Mesothelial cell of epicardium (in vitro differentiated cells): ENCODE results near the gene CAPS. TPM values are rescaled to one million over a fixed set of nuclear protein-coding genes. Genes with fewer than 3 reads are reported as not detected.

Source experiments
- DNase-seq, 2 experiments: peaks; one replicate each; pipeline ENCODE4 v3.0.0; 2021; ENCODE audit warnings: low spot score in 2 of 2; ENCODE audit not compliant: unreplicated experiment in 2 of 2
- H3K27ac Mint-ChIP-seq: 2 replicates; pipeline ENCODE4 v1.8.0; 2021; ENCODE audit warnings: mixed read lengths
- H3K27me3 Mint-ChIP-seq: 2 replicates; pipeline ENCODE4 v1.8.0; 2021; ENCODE audit warnings: low read depth, mixed read lengths
- H3K36me3 Mint-ChIP-seq: 2 replicates; pipeline ENCODE4 v1.8.0; 2021; ENCODE audit warnings: mixed read lengths
- H3K4me1 Mint-ChIP-seq: 2 replicates; pipeline ENCODE4 v1.8.0; 2021; ENCODE audit warnings: mixed read lengths
- H3K4me3 Mint-ChIP-seq: 2 replicates; pipeline ENCODE4 v1.8.0; 2021; ENCODE audit warnings: mild to moderate bottlenecking, moderate library complexity, mixed read lengths
- H3K9me3 Mint-ChIP-seq: 2 replicates; pipeline ENCODE4 v1.8.0; 2021; ENCODE audit warnings: mixed read lengths
- total RNA-seq: library from RNA; stranded (reverse); gene quantifications from 3 replicates; pipeline ENCODE4 v1.2.1, GENCODE V29; 2021
- TF ChIP-seq, protein P1 (sequence below): fragments of 200-600 bp; sonication (generic); IDR thresholded peaks from one replicate; pipeline ENCODE4 v1.5.0; 2021; ENCODE audit warnings: antibody characterized with exemption; ENCODE audit not compliant: unreplicated experiment

CAPS gene
- total RNA-seq = 16.2 to 17.2 TPM (median 16.7 TPM) in 3 replicates

DNA sequence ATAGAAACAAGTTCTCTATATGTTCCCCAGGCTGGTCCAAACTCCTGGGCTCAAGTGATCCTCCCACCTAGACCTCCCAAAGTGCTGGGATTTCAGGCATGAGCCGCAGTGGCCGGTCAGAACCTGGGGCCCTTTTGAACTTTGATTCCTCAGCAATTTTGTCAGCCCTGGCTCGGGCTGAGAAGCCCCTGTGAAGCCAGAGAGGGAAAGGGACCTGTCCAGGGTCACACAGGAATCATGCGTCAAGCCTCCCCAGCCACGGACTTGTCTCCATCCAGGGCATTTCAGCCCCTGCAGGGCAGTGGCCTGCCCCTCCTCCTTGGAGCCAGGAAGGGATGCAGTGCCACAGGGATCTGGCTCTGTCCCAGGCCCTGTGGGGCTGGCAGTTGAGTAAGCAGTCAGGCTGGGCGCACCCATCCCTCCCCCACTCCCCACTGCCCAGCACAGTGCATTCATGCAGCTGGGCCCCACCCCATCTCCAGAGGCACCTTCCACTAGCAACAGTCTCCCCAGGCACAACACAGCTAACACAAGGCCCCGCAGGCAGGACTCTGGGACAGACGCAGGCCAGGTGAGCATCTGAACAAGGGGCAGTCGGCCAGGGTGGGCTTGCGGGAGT is at the start of gene CAPS:
Gene CAPS (plus strand): TSS at position 516 of the 619 bp plus-strand sequence. CDS start 153 bp downstream, outside the sequence.
- no peaks in the 10 kb centered on the region for H3K9me3 Mint-ChIP-seq
- no peaks in the 10 kb centered on the region for H3K27me3 Mint-ChIP-seq
- TF ChIP-seq, protein P1, sequence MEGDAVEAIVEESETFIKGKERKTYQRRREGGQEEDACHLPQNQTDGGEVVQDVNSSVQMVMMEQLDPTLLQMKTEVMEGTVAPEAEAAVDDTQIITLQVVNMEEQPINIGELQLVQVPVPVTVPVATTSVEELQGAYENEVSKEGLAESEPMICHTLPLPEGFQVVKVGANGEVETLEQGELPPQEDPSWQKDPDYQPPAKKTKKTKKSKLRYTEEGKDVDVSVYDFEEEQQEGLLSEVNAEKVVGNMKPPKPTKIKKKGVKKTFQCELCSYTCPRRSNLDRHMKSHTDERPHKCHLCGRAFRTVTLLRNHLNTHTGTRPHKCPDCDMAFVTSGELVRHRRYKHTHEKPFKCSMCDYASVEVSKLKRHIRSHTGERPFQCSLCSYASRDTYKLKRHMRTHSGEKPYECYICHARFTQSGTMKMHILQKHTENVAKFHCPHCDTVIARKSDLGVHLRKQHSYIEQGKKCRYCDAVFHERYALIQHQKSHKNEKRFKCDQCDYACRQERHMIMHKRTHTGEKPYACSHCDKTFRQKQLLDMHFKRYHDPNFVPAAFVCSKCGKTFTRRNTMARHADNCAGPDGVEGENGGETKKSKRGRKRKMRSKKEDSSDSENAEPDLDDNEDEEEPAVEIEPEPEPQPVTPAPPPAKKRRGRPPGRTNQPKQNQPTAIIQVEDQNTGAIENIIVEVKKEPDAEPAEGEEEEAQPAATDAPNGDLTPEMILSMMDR = no peak
- H3K27ac Mint-ChIP-seq = peak within 1 kb of the TSS; percentile 34
- H3K4me3 Mint-ChIP-seq = no peak within 1 kb of the TSS
- peaks cover 17% of the 10 kb centered on the region for H3K4me1 Mint-ChIP-seq
- no peak for DNase-seq
- peaks cover 7% of the 10 kb centered on the region for H3K36me3 Mint-ChIP-seq

DNA sequence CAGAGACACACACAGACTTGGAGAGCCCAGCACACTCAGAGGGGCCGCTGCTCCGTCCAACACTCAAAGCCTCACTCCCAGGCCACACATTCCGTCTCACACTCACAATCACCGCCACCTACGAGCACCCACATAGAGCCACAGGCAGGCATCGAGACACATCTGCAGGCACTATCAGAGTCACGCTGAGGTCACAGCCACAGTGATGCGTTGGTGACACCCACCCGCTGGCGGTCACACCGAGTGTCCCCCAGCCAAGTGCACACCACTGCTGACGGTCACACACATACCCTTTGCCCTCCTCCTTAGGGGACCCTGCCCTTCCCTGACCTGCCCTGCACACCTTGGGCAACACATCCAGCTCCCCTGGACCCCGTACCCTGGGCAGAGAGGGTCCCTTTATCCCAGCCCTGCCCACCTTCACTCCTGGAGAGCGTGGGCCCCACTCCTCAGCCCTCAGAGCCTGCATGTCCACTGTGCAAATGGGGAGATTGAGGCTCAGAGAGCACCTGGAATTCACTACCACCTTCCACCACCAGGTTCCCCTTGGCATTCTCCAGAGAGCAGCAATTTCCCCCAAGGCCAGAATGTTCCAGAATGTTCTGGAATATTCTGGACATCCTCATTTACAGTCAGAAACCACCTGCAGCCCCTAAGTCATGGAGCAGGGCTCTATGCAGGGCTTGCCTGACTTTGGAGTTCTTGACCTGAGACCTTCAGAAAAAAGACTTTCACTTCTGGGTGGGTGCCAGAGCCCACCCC is 49.1 kb upstream of the CAPS start:
- no peaks in the 10 kb centered on the region for H3K9me3 Mint-ChIP-seq
- no peak overlapping the region for H3K27ac Mint-ChIP-seq
- no peak overlapping the region for H3K4me3 Mint-ChIP-seq

DNA sequence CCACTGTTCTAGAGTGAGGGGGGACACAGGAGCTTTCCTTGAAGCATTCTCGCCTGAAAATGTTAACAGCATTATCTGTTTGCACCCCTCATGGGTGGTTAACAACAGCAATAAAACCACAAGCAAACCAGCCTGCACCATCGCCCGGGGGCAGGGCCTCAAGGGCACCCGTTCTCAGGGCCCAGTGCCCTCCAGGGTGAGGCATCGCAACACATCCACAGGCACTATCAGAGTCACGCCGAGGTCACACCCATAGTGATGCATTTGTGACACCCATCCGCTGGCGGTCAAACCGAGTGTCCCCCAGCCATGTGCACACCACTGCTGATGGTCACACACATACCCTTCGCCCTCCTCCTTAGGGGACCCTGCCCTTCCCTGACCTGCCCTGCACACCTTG is 48.3 kb upstream of the CAPS start:
- Mint-ChIP-seq H3K36me3 (no peaks in the 10 kb centered on the region), H3K27me3 (no peaks in the 10 kb centered on the region), H3K4me3 (no peak overlapping the region), H3K9me3 (no peaks in the 10 kb centered on the region), H3K4me1 (peaks cover 1% of the 10 kb centered on the region), H3K27ac (no peak overlapping the region)
- no peak for DNase-seq
- TF ChIP-seq, protein P1 = no peak

More for the DNA sequence above, 49.1 kb upstream of the CAPS start:
- DNase-seq = no peak
- peaks cover 1% of the 10 kb centered on the region for H3K4me1 Mint-ChIP-seq
- H3K27me3 Mint-ChIP-seq = no peaks in the 10 kb centered on the region
- TF ChIP-seq, protein P1 = peak; percentile 60
- no peaks in the 10 kb centered on the region for H3K36me3 Mint-ChIP-seq

DNA sequence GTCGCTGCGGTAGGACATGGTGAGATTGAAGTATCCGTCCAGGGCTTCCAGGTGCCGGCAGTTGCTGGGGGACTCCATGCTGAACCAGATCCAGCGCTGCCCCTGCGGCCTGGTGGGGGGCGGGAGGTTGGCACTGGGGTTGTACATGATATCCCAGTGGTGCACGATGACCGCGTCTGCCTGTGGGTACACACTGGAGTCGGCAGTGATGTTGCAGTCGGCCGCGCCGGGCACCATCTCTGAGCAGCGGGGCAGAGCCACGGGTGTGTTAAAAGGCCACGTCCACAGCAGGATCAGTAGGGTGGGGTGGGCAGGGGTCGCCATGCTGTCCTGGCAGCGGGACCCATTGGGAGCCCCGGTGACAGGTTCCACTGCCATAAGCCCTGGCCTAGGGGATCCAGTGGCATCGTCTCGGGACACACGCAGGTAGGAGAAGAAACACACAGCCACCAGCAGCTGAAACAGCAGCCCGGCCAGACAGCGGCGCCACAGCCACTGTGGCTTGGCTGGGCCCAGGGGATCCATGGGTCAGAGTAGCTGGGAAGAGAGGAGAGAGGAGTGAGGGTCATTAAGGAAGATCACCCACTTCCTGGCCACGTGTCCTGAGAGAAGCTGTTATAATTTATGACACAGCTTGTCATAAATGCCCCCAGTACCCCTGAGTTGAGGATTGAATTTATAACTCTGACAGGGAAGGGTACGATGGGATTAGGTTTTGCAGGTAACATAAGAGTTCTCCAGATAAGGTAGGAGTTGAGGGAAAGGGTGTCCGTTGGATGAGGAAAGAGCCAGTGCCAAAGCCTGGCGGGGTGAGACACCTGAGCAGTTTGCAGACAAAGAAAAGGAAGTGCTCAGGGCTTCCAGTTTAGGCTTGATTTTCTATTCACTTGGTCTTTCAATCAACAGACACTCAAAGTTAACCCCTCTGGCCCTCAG is 46.6 kb upstream of the CAPS start:
- DNase-seq = no peak
- Mint-ChIP-seq H3K27me3 (no peaks in the 10 kb centered on the region), H3K4me3 (no peak overlapping the region), H3K9me3 (no peaks in the 10 kb centered on the region), H3K36me3 (no peaks in the 10 kb centered on the region), H3K4me1 (peaks cover 1% of the 10 kb centered on the region), H3K27ac (no peak overlapping the region)
- TF ChIP-seq, protein P1 = no peak

DNA sequence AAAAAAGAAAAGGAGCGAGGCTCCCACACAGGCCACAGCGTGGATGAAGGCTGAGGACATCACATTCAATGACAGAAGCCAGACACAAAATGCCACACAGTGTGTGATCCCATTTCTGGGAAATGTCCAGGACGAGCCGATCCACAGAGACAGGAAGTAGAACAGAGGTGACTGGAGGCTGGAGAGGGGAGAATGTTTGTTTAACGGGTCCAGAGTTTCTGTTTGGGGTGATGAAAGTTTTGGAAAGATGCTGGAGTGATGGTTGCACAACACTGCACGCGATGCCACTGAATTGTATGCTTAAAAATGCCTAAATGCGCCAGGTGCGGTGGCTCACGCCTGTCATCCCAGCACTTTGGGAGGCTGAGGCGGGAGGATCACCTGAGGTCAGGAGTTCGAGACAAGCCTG is 43.1 kb upstream of the CAPS start:
- Mint-ChIP-seq H3K36me3 (no peaks in the 10 kb centered on the region), H3K4me3 (no peak overlapping the region), H3K4me1 (peaks cover 2% of the 10 kb centered on the region), H3K9me3 (no peaks in the 10 kb centered on the region), H3K27me3 (no peaks in the 10 kb centered on the region), H3K27ac (no peak overlapping the region)
- no peak for DNase-seq
- TF ChIP-seq, protein P1 = no peak
